ENCODE measurements around the gene XPR1.

GRCh38 chr1:180639871-180640270, 8.0 kb downstream of the XPR1 start:
- TF ChIP-seq CTCF (conservative IDR thresholded peaks at IDR 0.05; ENCODE audit: low read depth, low read length) (no peak), EZH2 (IDR thresholded peaks at IDR 0.05; ENCODE audit: borderline replicate concordance, low read depth, low read length, poor library complexity, severe bottlenecking) (no peak)
